Measurements from ENCODE around the gene HUNK.
"Not testable (repeated sequence)": the region's sequence is repeated elsewhere in the genome, so short reads cannot be mapped to it uniquely, and the experiment has no call there.

Gene HUNK

GRCh38 chr21:32008714-32009113, 135.9 kb downstream of the HUNK start:
- no peak for DNase-seq

GRCh38 chr21:32009263-32009662, 136.4 kb downstream of the HUNK start:
- no peak for DNase-seq

GRCh38 chr21:32015461-32016139, 142.8 kb downstream of the HUNK start:
- DNase-seq: no peak

- no peak for DNase-seq
Measured at GRCh38 chr21:32018381-32018780, 145.6 kb downstream of the HUNK start.

GRCh38 chr21:32020564-32020963, 147.7 kb downstream of the HUNK start:
- no peak for DNase-seq

DNA sequence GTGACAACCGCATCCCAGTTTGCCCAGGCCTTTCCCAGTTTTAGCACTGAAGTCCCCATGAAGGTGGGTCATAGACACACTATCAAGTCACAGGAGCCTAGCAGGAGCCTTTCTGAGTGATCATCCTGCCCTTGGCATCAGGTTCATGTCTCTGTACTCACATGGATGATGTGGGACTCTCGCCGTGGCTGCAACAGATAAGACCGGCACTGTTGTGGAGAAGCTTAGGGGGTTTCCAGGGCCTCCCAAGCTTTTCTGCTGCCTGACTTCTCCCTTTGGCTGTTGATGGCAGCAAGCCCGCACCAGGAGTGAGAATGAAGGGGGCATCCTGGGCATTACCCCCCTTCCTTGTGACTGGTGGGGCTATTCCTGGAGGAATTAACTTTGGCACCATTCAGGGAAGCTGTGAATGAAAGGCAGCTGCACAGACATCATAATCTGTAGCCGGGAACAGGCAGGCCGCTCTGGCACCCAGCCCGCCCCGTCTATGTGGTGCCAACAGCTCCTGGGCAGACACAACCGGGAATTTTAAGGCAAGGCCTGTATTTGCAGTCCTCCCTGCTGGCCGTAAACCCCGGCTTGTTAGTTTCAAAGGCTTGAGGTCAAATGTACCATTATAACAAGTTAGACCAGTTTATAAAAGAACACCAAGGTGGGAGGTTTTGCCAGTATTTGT, 148.6 kb downstream of the HUNK start:
- no peak for DNase-seq

GRCh38 chr21:32022146-32022545, 149.3 kb downstream of the HUNK start:
- no peak for DNase-seq

GRCh38 chr21:32030146-32030652, 157.4 kb downstream of the HUNK start:
- no peak for DNase-seq

GRCh38 chr21:32034850-32035249, 162.0 kb downstream of the HUNK start:
- DNase-seq: no peak

GRCh38 chr21:32035617-32036016, 162.8 kb downstream of the HUNK start:
- no peak for DNase-seq

DNA sequence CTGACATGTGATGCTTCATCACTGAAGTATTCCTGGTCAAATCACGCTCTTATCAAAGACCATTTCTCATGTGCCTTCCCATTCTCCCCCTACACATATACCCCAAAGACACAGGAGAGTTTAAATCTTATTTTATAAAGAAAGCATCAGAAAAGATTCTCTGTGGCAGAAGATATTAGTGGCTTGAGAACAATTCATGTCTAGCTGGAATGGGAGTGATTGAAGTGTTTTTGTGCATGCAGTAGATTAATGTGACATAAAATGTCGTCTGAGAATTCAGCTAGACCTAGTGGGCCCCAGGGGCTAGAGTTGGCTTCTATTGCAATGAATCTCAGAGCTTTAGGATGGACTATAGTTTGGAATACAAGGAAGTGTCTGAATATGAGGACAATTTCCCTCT, 163.9 kb downstream of the HUNK start:
- no peak for DNase-seq

DNA sequence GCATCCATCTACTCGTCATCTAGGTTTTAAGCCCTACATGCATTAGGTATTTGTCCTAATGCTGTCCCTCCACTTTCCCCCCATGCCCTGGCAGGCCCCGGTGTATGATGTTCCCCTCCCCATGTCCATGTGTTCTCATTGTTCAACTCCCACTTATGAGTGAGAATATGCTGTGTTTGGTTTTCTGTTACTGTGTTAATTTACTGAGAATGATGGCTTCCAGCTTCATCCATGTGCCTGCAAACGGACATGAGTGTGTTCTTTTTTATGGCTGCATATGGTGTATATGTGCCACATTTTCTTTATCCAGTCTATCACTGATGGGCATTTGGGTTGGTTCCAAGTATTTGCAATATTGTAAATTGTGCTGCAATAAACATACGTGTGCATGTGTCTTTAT, 165.9 kb downstream of the HUNK start:
- not testable (repeated sequence) for DNase-seq

DNA sequence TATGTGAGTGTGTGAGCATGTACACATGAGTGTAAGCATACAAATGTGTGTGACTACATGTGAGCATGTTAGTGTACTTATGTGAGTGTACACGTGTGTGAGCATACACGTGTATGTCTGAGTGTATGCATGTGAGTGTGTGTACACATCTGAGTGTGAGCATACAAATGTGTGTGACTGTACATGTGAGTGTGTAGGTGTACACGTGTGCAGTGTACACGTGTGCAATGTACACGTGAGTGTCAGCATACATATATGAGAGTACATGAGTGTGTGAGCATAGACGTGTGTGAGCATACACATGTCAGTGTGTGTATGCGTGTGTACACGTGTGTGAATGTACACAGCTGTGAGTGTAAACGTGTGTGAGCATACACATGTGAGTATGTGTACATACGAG, 170.6 kb downstream of the HUNK start:
- DNase-seq: no peak

DNA sequence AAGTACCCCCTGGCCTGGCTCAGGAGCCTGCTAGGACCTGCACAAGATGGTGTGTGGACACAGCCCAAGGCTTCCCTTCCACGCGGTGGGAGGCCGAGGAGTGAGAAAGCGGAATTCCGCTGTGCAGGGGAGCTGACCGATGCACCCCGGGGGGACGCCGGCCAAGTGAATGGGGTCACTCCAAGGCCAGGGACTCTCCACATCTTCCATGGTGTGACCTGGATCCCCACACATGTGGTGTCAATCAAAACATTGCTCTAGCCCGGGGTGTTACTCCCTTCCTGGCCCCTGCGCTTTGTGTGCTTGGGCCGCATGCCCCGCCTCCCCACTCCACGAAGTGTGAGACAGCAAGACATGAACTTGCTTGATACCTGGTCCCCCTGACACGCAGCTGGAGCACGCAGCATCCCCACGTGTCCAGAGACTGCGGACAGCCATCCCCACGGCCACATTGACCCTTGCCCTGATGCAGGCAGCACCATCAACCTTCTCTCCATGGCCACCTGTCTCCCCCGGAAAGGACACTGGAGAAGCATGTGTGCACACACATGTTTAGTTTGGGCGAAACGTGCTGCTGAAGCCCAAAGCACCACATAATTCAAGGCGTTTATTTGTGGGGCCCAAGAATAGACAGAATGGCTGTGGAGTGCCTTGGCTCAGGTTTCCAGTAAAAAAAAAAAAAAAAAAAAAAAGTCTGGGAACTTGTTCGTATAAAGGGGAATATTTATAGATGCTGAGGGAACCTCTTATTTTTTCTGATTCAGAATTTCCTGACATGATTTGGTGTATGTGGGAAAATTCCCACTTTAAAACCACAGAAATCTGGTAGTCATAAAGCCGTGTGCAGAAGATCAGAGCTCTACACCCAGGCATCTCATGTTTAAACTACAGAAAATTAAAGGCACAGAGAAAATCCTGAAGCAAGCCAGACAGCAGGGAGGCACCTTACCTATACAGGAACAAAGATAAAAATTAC, 171.7 kb downstream of the HUNK start:
- DNase-seq: no peak

- DNase-seq: no peak
Measured at GRCh38 chr21:32046191-32046590, 173.4 kb downstream of the HUNK start.

GRCh38 chr21:32048353-32048752, 175.5 kb downstream of the HUNK start:
- no peak for DNase-seq

All from EL (cell line).